SK-N-SH (cell line): Measurements from ENCODE around the gene NEGR1. TPM values are rescaled to one million over a fixed set of nuclear protein-coding genes. Genes with fewer than 3 reads are reported as not detected.

ENCODE experiments used
- CTCF ChIA-PET: fragments of 300-600, 350-600 bp; formaldehyde crosslinking; extraction: SDS; loops from one replicate; lab custom pipeline; 2021; lab: Yijun Ruan, JAX
- POLR2A ChIA-PET: fragments of 350-600 bp; sonication (Branson Sonifier 250); formaldehyde crosslinking; extraction: SDS; loops from one replicate; lab custom pipeline; 2020; ENCODE audit warnings: antibody characterized with exemption, inconsistent platforms; lab: Yijun Ruan, JAX
- DNase-seq: peaks from one replicate; pipeline ENCODE4 v3.0.0; 2012
- H2AFZ ChIP-seq: fragments of 200-600 bp; sonication (generic); 2 replicates; pipeline ENCODE4 v1.8.1; 2016; ENCODE audit warnings: antibody characterized with exemption, mild to moderate bottlenecking, low read depth
- H3F3A ChIP-seq: fragments of 200-600 bp; sonication (generic); replicated peaks from 2 replicates; pipeline ENCODE3; 2016; ENCODE audit warnings: antibody characterized with exemption, mild to moderate bottlenecking; ENCODE audit not compliant: insufficient read depth
- H3K27ac ChIP-seq, 2 experiments: fragments of 200-500 bp in 1 of 2; fragments of 200-600 bp in 1 of 2; sonication (Bioruptor generic) in 1 of 2; sonication (generic), shearing (Covaris generic) in 1 of 2; 2 replicates each; pipeline versions ENCODE4 v1.5.1 to v1.6.1; 2014 to 2016; ENCODE audit warnings: low read depth in 2 of 2, inconsistent platforms in 1 of 2, low read length in 1 of 2, mild to moderate bottlenecking in 1 of 2, mixed read lengths in 1 of 2
- H3K27me3 ChIP-seq: fragments of 200-600 bp; sonication (generic), shearing (Covaris generic); 2 replicates; pipeline ENCODE4 v1.6.1; 2016; ENCODE audit warnings: mixed run types; ENCODE audit not compliant: insufficient read depth
- H3K36me3 ChIP-seq, 2 experiments: fragments of 200-500 bp in 1 of 2; fragments of 200-600 bp in 1 of 2; sonication (Bioruptor generic) in 1 of 2; sonication (generic) in 1 of 2; replicated peaks in 1 of 2; 2 replicates each; pipeline versions ENCODE3 to v1.5.1; 2014 to 2016; ENCODE audit warnings: low read length in 1 of 2, mild to moderate bottlenecking in 1 of 2; ENCODE audit not compliant: insufficient read depth in 2 of 2, control insufficient read depth in 1 of 2
- H3K4me1 ChIP-seq, 2 experiments: fragments of 200-500 bp in 1 of 2; fragments of 200-600 bp in 1 of 2; sonication (Bioruptor generic) in 1 of 2; sonication (generic), shearing (Covaris generic) in 1 of 2; 2 replicates each; pipeline versions ENCODE4 v1.5.1 to v1.6.1; 2014 to 2016; ENCODE audit warnings: low read depth in 1 of 2, low read length in 1 of 2, mixed run types in 1 of 2; ENCODE audit not compliant: insufficient read depth in 2 of 2, control insufficient read depth in 1 of 2
- H3K4me2 ChIP-seq: fragments of 200-600 bp; sonication (generic), shearing (Covaris generic); 2 replicates; pipeline ENCODE4 v1.6.1; 2017; ENCODE audit warnings: mixed run types
- H3K4me3 ChIP-seq, 2 experiments: fragments of 200-500 bp in 1 of 2; fragments of 200-600 bp in 1 of 2; sonication (Bioruptor generic) in 1 of 2; sonication (generic), shearing (Covaris generic) in 1 of 2; 2 replicates each; pipeline versions ENCODE4 v1.5.1 to v1.8.1; 2014 to 2016; ENCODE audit warnings: low read depth in 2 of 2, inconsistent platforms in 1 of 2, low read length in 1 of 2, mild to moderate bottlenecking in 1 of 2, mixed read lengths in 1 of 2, moderate library complexity in 1 of 2
- H3K79me2 ChIP-seq: fragments of 200-600 bp; sonication (generic); 2 replicates; pipeline ENCODE4 v1.8.1; 2017; ENCODE audit warnings: mild to moderate bottlenecking; ENCODE audit not compliant: insufficient read depth
- H3K9ac ChIP-seq: fragments of 200-600 bp; sonication (generic); 2 replicates; pipeline ENCODE4 v1.6.1; 2017; ENCODE audit warnings: mixed run types
- H3K9me2 ChIP-seq: fragments of 200-600 bp; sonication (generic); 2 replicates; pipeline ENCODE4 v1.6.1; 2017; ENCODE audit warnings: mixed run types
- H3K9me3 ChIP-seq: fragments of 200-600 bp; sonication (generic); 2 replicates; pipeline ENCODE4 v1.6.1; 2017; ENCODE audit warnings: mixed run types, mild to moderate bottlenecking, moderate library complexity
- H4K20me1 ChIP-seq: fragments of 200-600 bp; sonication (generic); 2 replicates; pipeline ENCODE4 v1.6.1; 2017; ENCODE audit warnings: mild to moderate bottlenecking, mixed run types; ENCODE audit not compliant: insufficient read depth
- CHD2 ChIP-seq: fragments of 150-350 bp; IDR thresholded peaks from 2 replicates; pipeline ENCODE4 v1.6.1; 2018; ENCODE audit warnings: low read length; ENCODE audit not compliant: partially characterized antibody
- ELF1 ChIP-seq: IDR thresholded peaks from 2 replicates; pipeline ENCODE4 v1.4.0; 2012
- EP300 ChIP-seq, 2 experiments: IDR thresholded peaks; 2 replicates each; pipeline versions ENCODE4 v1.4.0 to v1.6.1; 2012; ENCODE audit warnings: borderline replicate concordance in 1 of 2, low read depth in 1 of 2, low read length in 1 of 2
- FOXJ3 ChIP-seq: sonication (generic); formaldehyde crosslinking; IDR thresholded peaks from 2 replicates; pipeline ENCODE4 v1.5.1; 2020; ENCODE audit warnings: mild to moderate bottlenecking, missing genetic modification reagents
- GABPA ChIP-seq: IDR thresholded peaks from 2 replicates; pipeline ENCODE4 v1.4.0; 2012; ENCODE audit warnings: low read depth, mild to moderate bottlenecking
- JUND ChIP-seq: IDR thresholded peaks from 2 replicates; pipeline ENCODE4 v1.4.0; 2012
- MEF2A ChIP-seq: IDR thresholded peaks from 2 replicates; pipeline ENCODE4 v1.4.0; 2012; ENCODE audit warnings: low read depth, borderline replicate concordance
- RCOR1 ChIP-seq: fragments of 150-350 bp; IDR thresholded peaks from 2 replicates; pipeline ENCODE4 v1.6.1; 2017; ENCODE audit warnings: antibody characterized with exemption, low read length
- REST ChIP-seq: IDR thresholded peaks from 2 replicates; pipeline ENCODE4 v1.6.1; 2012; ENCODE audit warnings: mild to moderate bottlenecking, low read depth, low read length, moderate library complexity
- RFX5 ChIP-seq: IDR thresholded peaks from 2 replicates; pipeline ENCODE4 v1.6.1; 2012; ENCODE audit warnings: mild to moderate bottlenecking, improper control_type of control experiment, low read length
- SIN3A ChIP-seq: IDR thresholded peaks from 2 replicates; pipeline ENCODE4 v1.6.1; 2012; ENCODE audit warnings: low read depth, mild to moderate bottlenecking, low read length, moderate library complexity, borderline replicate concordance
- SMC3 ChIP-seq: IDR thresholded peaks from 2 replicates; pipeline ENCODE4 v1.6.1; 2012; ENCODE audit warnings: low read depth, low read length, improper control_type of control experiment
- TCF12 ChIP-seq: IDR thresholded peaks from 2 replicates; pipeline ENCODE4 v1.4.0; 2012
- YY1 ChIP-seq: IDR thresholded peaks from 2 replicates; pipeline ENCODE4 v1.4.0; 2012; ENCODE audit warnings: low read depth, mild to moderate bottlenecking
- WGBS: methylation state at CpG from one replicate; pipeline ENCODE4 v1.1.6; 2017; ENCODE audit warnings: low lambda C conversion rate; 5-methylcytosine and 5-hydroxymethylcytosine counted together
- polyA plus RNA-seq, 3 experiments: library from polyadenylated mRNA; depleted of rRNA; stranded (reverse); fragments of >200 nt; gene quantifications; 2 replicates each; pipeline ENCODE4 v1.2.3, GENCODE V29; 2012
- TF ChIP-seq, protein P1 (sequence below): IDR thresholded peaks from 2 replicates; pipeline ENCODE4; 2012
- TF ChIP-seq, protein P2 (sequence below): fragments of 200-600 bp; sonication (generic); IDR thresholded peaks from 2 replicates; pipeline ENCODE4 v1.6.1; 2017; ENCODE audit warnings: antibody characterized with exemption, mild to moderate bottlenecking, moderate library complexity

NEGR1 gene
- polyA plus RNA-seq, 1 of the 3 experiments (the other 2 are of a cell fraction), result 0.21 TPM

DNA sequence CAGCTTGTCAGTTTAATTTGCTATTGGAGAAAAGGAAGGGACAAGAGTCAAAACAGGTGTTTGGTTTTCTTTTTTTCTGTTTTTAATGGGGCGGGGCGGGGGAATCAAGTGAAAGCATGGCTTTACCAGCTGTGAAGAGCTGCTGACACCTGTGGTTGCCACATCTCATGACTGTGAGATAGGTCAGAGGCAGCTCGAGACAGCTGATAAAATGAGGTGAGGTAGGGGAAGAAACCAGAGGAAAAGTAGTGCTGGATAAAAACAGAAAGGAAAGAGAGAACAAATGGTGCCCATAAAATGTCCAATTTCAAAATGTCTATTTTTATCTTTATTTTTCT is 272.3 kb downstream of the NEGR1 start:
- no peak overlapping the region for H3K4me3 ChIP-seq
- H3K9me3 ChIP-seq, result no peaks in the 10 kb centered on the region
- no peak for TF ChIP-seq JUND
- TF ChIP-seq MEF2A, result no peak
- TF ChIP-seq TCF12, result no peak
- TF ChIP-seq RCOR1, result no peak
- no peak for TF ChIP-seq CHD2
- no peak for TF ChIP-seq RFX5
- no peak for TF ChIP-seq GABPA
- no peak for TF ChIP-seq REST
- no peak for TF ChIP-seq EP300 (IDR thresholded peaks at IDR 0.05; ENCODE audit: borderline replicate concordance in 1 of 2, low read depth in 1 of 2, low read length in 1 of 2)
- no peak for TF ChIP-seq SMC3
- TF ChIP-seq, protein P1, sequence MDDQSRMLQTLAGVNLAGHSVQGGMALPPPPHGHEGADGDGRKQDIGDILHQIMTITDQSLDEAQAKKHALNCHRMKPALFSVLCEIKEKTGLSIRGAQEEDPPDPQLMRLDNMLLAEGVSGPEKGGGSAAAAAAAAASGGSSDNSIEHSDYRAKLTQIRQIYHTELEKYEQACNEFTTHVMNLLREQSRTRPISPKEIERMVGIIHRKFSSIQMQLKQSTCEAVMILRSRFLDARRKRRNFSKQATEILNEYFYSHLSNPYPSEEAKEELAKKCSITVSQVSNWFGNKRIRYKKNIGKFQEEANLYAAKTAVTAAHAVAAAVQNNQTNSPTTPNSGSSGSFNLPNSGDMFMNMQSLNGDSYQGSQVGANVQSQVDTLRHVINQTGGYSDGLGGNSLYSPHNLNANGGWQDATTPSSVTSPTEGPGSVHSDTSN, result no peak
- TF ChIP-seq YY1, result no peak
- no peak for TF ChIP-seq SIN3A
- no peak for TF ChIP-seq ELF1
- TF ChIP-seq FOXJ3 (CRISPR knock-in tag), result no peak
- TF ChIP-seq, protein P2, sequence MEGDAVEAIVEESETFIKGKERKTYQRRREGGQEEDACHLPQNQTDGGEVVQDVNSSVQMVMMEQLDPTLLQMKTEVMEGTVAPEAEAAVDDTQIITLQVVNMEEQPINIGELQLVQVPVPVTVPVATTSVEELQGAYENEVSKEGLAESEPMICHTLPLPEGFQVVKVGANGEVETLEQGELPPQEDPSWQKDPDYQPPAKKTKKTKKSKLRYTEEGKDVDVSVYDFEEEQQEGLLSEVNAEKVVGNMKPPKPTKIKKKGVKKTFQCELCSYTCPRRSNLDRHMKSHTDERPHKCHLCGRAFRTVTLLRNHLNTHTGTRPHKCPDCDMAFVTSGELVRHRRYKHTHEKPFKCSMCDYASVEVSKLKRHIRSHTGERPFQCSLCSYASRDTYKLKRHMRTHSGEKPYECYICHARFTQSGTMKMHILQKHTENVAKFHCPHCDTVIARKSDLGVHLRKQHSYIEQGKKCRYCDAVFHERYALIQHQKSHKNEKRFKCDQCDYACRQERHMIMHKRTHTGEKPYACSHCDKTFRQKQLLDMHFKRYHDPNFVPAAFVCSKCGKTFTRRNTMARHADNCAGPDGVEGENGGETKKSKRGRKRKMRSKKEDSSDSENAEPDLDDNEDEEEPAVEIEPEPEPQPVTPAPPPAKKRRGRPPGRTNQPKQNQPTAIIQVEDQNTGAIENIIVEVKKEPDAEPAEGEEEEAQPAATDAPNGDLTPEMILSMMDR, result no peak
- POLR2A ChIA-PET, result no interaction called here
- no peak overlapping the region for H3K9ac ChIP-seq
- no peaks in the 10 kb centered on the region for H3K4me1 ChIP-seq
- H3K36me3 ChIP-seq, result no peaks in the 10 kb centered on the region
- no peaks in the 10 kb centered on the region for H3K27me3 ChIP-seq
- no peaks in the 10 kb centered on the region for H3K9me2 ChIP-seq
- H3K79me2 ChIP-seq, result no peaks in the 10 kb centered on the region
- 59% methylated on average over 3 of the region's 3 CpGs for WGBS
- no peak for DNase-seq
- no peak overlapping the region for H3K27ac ChIP-seq
- no peak overlapping the region for H2AFZ ChIP-seq
- no peaks in the 10 kb centered on the region for H3F3A ChIP-seq
- no peaks in the 10 kb centered on the region for H4K20me1 ChIP-seq
- CTCF ChIA-PET, result interaction anchor here (1.3 kb wide), 1 partner anchor 9 kb away, joined by 4 read pairs; no protein-coding TSS in a partner anchor
- H3K4me2 ChIP-seq, result no peak overlapping the region
